Aorta (tissue), 5 donors: Measurements from ENCODE around the gene NOVA1. TPM values are rescaled to one million over a fixed set of nuclear protein-coding genes. Genes with fewer than 3 reads are reported as not detected.

Experiments
- ATAC-seq: fragments of 200-7000 bp; cut with Tn5 transposase; one replicate; pipeline ENCODE4 v1.9.1; 2022; ENCODE audit warnings: moderate library complexity; ENCODE audit not compliant: low FRiP score
- DNase-seq, 2 donors: peaks; one replicate each; pipeline ENCODE4 v3.0.0-alpha.2; 2020
- H3K27ac ChIP-seq, 2 donors: one replicate each; pipeline ENCODE4 v1.5.1; 2013; ENCODE audit warnings: low read length in 2 of 2, mild to moderate bottlenecking in 2 of 2, moderate library complexity in 2 of 2, control low read depth in 1 of 2, inconsistent platforms in 1 of 2, low read depth in 1 of 2
- H3K27me3 ChIP-seq, 2 donors: one replicate each; pipeline ENCODE4 v1.6.1; 2013; ENCODE audit warnings: control low read depth in 1 of 2, low read length in 1 of 2, mild to moderate bottlenecking in 1 of 2, moderate library complexity in 1 of 2; ENCODE audit not compliant: insufficient read depth in 2 of 2, control insufficient read depth in 1 of 2
- H3K36me3 ChIP-seq, 2 donors: one replicate each; pipeline ENCODE4 v1.6.1; 2013; ENCODE audit warnings: control low read depth in 1 of 2, low read length in 1 of 2, mild to moderate bottlenecking in 1 of 2; ENCODE audit not compliant: insufficient read depth in 2 of 2, control insufficient read depth in 1 of 2
- H3K4me1 ChIP-seq, 2 donors: one replicate each; pipeline ENCODE4 v1.6.1; 2013; ENCODE audit warnings: low read length in 2 of 2, control low read depth in 1 of 2, mild to moderate bottlenecking in 1 of 2, moderate library complexity in 1 of 2; ENCODE audit not compliant: insufficient read depth in 2 of 2, control insufficient read depth in 1 of 2
- H3K4me3 ChIP-seq, 2 donors: one replicate each; pipeline ENCODE4 v1.5.1; 2013; ENCODE audit warnings: low read length in 2 of 2, control low read depth in 1 of 2, mild to moderate bottlenecking in 1 of 2
- H3K9me3 ChIP-seq: one replicate; pipeline ENCODE4 v1.6.1; 2013; ENCODE audit warnings: mild to moderate bottlenecking, low read length; ENCODE audit not compliant: control insufficient read depth
- WGBS, 2 donors: extraction: QIAGEN DNeasy Blood & Tissue Kit; methylation state at CpG; one replicate each; pipeline ENCODE4 v1.1.7; 2013; 5-methylcytosine and 5-hydroxymethylcytosine counted together
- intact Hi-C, 2 donors: fragments of 100-400 bp; cut with DNase I; formaldehyde crosslinking; loops; one replicate each; pipeline versions ENCODE4 v1.14.2 to v1.15.0; 2022
- polyA plus RNA-seq, 2 donors: library from polyadenylated mRNA; stranded (reverse); fragments of 200-250 nt; gene quantifications; one replicate each; pipeline ENCODE4 v1.2.3, GENCODE V29; 2013
- total RNA-seq, 2 donors: library from RNA; stranded (reverse); fragmentation: NEBNext Ultra II Directional; extraction: Animal tissue kit (Norgen Biotek cat#: 25700); gene quantifications; one replicate each; pipeline ENCODE4 v1.2.1, GENCODE V29; 2021
- donor health status: healthy with polysubstance abuse.
- donor health status: Bipolar disorder and iron deficiency.
- donor health status: DM: no; HTN: no; CAD: no.
- donor health status: DM: no; HTN: no; CAD: no.
- donor health status: DM: yes; HTN: yes; CAD: no.

NOVA1 gene
- total and polyA plus RNA-seq, 4 donors, result 1.5 to 38.7 (median 14.4) TPM

- no peaks in the 10 kb centered on the region for H3K36me3 ChIP-seq
- no peak overlapping the region for H3K4me3 ChIP-seq
- no peak overlapping the region for H3K27ac ChIP-seq
- H3K9me3 ChIP-seq, result no peaks in the 10 kb centered on the region
- intact Hi-C loops, result no loop called here
- H3K4me1 ChIP-seq, result no peaks in the 10 kb centered on the region
- ATAC-seq (no peak), DNase-seq (no peak)
- 86 to 88% methylated on average over 3 of the region's 3 CpGs for WGBS, 2 donors
- H3K27me3 ChIP-seq, result no peaks in the 10 kb centered on the region
These were observed 185.4 kb downstream of the NOVA1 start for GRCh38 chr14:26412421-26412820.

- Histone ChIP-seq H3K4me1 (no peaks in the 10 kb centered on the region), H3K4me3 (no peak overlapping the region), H3K9me3 (no peaks in the 10 kb centered on the region), H3K36me3 (no peaks in the 10 kb centered on the region), H3K27me3 (no peaks in the 10 kb centered on the region), H3K27ac (no peak overlapping the region)
- intact Hi-C loops, result no loop called here
- ATAC-seq (no peak), DNase-seq (no peak)
These were observed 187.6 kb downstream of the NOVA1 start for GRCh38 chr14:26410189-26410685.

GRCh38 chr14:26404927-26405326 is 192.9 kb downstream of the NOVA1 start:
- H3K4me3 ChIP-seq, result no peak overlapping the region
- intact Hi-C loops, result no loop called here

GRCh38 chr14:26403760-26404159 is 194.1 kb downstream of the NOVA1 start:
- no peaks in the 10 kb centered on the region for H3K36me3 ChIP-seq
- no peak overlapping the region for H3K27ac ChIP-seq
- intact Hi-C loops, result no loop called here
- no peaks in the 10 kb centered on the region for H3K9me3 ChIP-seq
- DNase-seq (no peak), ATAC-seq (no peak)
- no peak overlapping the region for H3K4me3 ChIP-seq
- H3K27me3 ChIP-seq, result no peaks in the 10 kb centered on the region
- H3K4me1 ChIP-seq, result no peaks in the 10 kb centered on the region
- 42 to 45% methylated on average over 3 of the region's 3 CpGs for WGBS, 2 donors

More at GRCh38 chr14:26404927-26405326, 192.9 kb downstream of the NOVA1 start:
- ATAC-seq (no peak), DNase-seq (no peak)
- H3K9me3 ChIP-seq, result no peaks in the 10 kb centered on the region
- H3K27ac ChIP-seq, result no peak overlapping the region
- H3K4me1 ChIP-seq, result no peaks in the 10 kb centered on the region
- no peaks in the 10 kb centered on the region for H3K27me3 ChIP-seq
- H3K36me3 ChIP-seq, result no peaks in the 10 kb centered on the region
- WGBS, 2 donors, result 64 to 72% methylated on average over 7 of the region's 7 CpGs

- Histone ChIP-seq H3K4me1 (no peaks in the 10 kb centered on the region), H3K36me3 (no peaks in the 10 kb centered on the region), H3K27me3 (no peaks in the 10 kb centered on the region), H3K4me3 (no peak overlapping the region), H3K9me3 (no peaks in the 10 kb centered on the region), H3K27ac (no peak overlapping the region)
- no peak for DNase-seq
- intact Hi-C loops, result no loop called here
- ATAC-seq, result no peak
- WGBS, 2 donors, result 90 to 94% methylated on average over 2 of the region's 2 CpGs
These were observed 195.7 kb downstream of the NOVA1 start for GRCh38 chr14:26402126-26402525.

- no peaks in the 10 kb centered on the region for H3K9me3 ChIP-seq
- H3K27ac ChIP-seq, result no peak overlapping the region
- no peaks in the 10 kb centered on the region for H3K36me3 ChIP-seq
- DNase-seq (no peak), ATAC-seq (no peak)
- intact Hi-C loops, result no loop called here
- no peaks in the 10 kb centered on the region for H3K27me3 ChIP-seq
- H3K4me1 ChIP-seq, result no peaks in the 10 kb centered on the region
- 18 to 24% methylated on average over 11 of the region's 11 CpGs for WGBS, 2 donors
- no peak overlapping the region for H3K4me3 ChIP-seq
These were observed 196.5 kb downstream of the NOVA1 start for GRCh38 chr14:26401179-26401968.

- H3K4me3 ChIP-seq, result no peak overlapping the region
- no peaks in the 10 kb centered on the region for H3K27me3 ChIP-seq
- intact Hi-C loops, result no loop called here
- H3K9me3 ChIP-seq, result no peaks in the 10 kb centered on the region
- no peak for DNase-seq
- 78 to 86% methylated on average over 1 of the region's 1 CpG for WGBS, 2 donors
- H3K36me3 ChIP-seq, result no peaks in the 10 kb centered on the region
- no peak for ATAC-seq
- H3K27ac ChIP-seq, result no peak overlapping the region
- no peaks in the 10 kb centered on the region for H3K4me1 ChIP-seq
These were observed 197.5 kb downstream of the NOVA1 start for GRCh38 chr14:26400373-26400772.

GRCh38 chr14:26398616-26399015 is 199.2 kb downstream of the NOVA1 start:
- Histone ChIP-seq H3K27ac (no peak overlapping the region), H3K4me3 (no peak overlapping the region), H3K36me3 (no peaks in the 10 kb centered on the region), H3K9me3 (no peaks in the 10 kb centered on the region), H3K27me3 (no peaks in the 10 kb centered on the region), H3K4me1 (no peaks in the 10 kb centered on the region)
- ATAC-seq (no peak), DNase-seq (no peak)
- intact Hi-C loops, result no loop called here
